HG03060 (cell line): ENCODE measurements around the gene BRD3.

Source experiments
- ATAC-seq: cut with Tn5 transposase; IDR thresholded peaks from one replicate; pipeline ENCODE4 v1.9.1; 2021; ENCODE audit warnings: low read depth, moderate number of reproducible peaks; ENCODE audit not compliant: unreplicated experiment

BRD3 gene

GRCh38 chr9:134055981-134056461 is 11.8 kb downstream of the BRD3 start:
- ATAC-seq: no peak

GRCh38 chr9:134054891-134055811 is 12.7 kb downstream of the BRD3 start:
- ATAC-seq: no peak

- ATAC-seq: no peak
Observed at GRCh38 chr9:134053941-134054761, 13.7 kb downstream of the BRD3 start.

- no peak for ATAC-seq
Observed at GRCh38 chr9:134053401-134053871, 14.4 kb downstream of the BRD3 start.

GRCh38 chr9:134052941-134053340 is 14.9 kb downstream of the BRD3 start:
- no peak for ATAC-seq

GRCh38 chr9:134052491-134052890 is 15.3 kb downstream of the BRD3 start:
- no peak for ATAC-seq

- ATAC-seq: no peak
Observed at GRCh38 chr9:134051319-134051718, 16.5 kb downstream of the BRD3 start.

- no peak for ATAC-seq
Observed at GRCh38 chr9:134050726-134051125, 17.1 kb downstream of the BRD3 start.

GRCh38 chr9:134049772-134050588 is 17.8 kb downstream of the BRD3 start:
- no peak for ATAC-seq

- no peak for ATAC-seq
Observed at GRCh38 chr9:134049236-134049635, 18.6 kb downstream of the BRD3 start.

- no peak for ATAC-seq
Observed at GRCh38 chr9:134048582-134048968, 19.3 kb downstream of the BRD3 start.

GRCh38 chr9:134047868-134048581 is 19.8 kb downstream of the BRD3 start:
- no peak for ATAC-seq

- no peak for ATAC-seq
Observed at GRCh38 chr9:134046894-134047681, 20.7 kb downstream of the BRD3 start.

- ATAC-seq: no peak
Observed at GRCh38 chr9:134045841-134046544, 21.8 kb downstream of the BRD3 start.

- ATAC-seq: no peak
Observed at GRCh38 chr9:134044944-134045343, 22.9 kb downstream of the BRD3 start.

GRCh38 chr9:134043531-134043988 is 24.3 kb downstream of the BRD3 start:
- no peak for ATAC-seq

- no peak for ATAC-seq
Observed at GRCh38 chr9:134041649-134041962, 26.2 kb downstream of the BRD3 start.
